ENCODE data around the gene TSPAN1.
A peak's percentile ranks its signal among the peaks of the same experiment; 100 is the strongest.

TSPAN1 gene

DNA sequence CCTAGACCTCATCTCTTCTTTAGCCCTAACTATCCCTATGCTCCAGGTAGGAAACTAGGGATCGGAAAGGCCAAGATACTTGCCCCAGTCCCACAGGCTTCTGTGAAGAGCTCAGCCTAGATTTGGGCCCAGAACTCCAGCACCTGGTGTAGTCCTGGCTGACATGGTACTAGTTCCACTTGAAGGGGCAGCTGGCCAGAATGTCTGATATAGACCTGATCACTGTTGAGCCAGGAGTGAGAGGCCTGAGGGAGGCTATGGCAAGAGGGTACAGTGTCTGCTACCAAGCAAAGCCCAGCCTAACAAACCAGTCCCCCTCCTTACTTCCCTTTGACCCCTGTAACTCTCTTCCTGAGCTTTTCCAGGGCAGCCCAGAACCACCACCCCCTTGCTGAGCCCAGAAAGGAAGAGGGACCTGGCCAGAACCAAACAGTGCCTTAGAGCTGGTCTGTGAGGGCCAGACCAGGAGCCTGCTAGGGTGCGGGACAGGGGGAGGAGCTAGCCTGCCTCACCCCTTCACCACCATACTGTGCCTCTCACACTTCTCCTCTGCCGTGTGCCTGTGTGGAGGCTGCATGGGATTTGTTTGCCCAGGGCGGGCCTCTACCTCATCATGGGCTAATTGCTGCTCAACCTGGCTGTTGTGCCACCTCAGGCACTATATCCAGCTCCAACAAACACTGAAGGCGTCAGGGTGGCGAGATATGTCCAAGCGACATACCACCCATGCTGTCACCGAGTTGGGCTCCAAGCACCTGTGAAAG, 12.4 kb downstream of the TSPAN1 start:
- no peak for DNase-seq (ENCODE audit: low read depth in 3 of 3, low spot score in 1 of 3)

GRCh38 chr1:46188295-46189030, 13.6 kb downstream of the TSPAN1 start:
- DNase-seq (ENCODE audit: low read depth in 3 of 3, low spot score in 1 of 3), result no peak

GRCh38 chr1:46190539-46190938, 15.7 kb downstream of the TSPAN1 start:
- no peak for DNase-seq (ENCODE audit: low read depth in 3 of 3, low spot score in 1 of 3)

- DNase-seq (ENCODE audit: low read depth in 3 of 3, low spot score in 1 of 3), result no peak
Measured at GRCh38 chr1:46191033-46191701, 16.3 kb downstream of the TSPAN1 start.

DNA sequence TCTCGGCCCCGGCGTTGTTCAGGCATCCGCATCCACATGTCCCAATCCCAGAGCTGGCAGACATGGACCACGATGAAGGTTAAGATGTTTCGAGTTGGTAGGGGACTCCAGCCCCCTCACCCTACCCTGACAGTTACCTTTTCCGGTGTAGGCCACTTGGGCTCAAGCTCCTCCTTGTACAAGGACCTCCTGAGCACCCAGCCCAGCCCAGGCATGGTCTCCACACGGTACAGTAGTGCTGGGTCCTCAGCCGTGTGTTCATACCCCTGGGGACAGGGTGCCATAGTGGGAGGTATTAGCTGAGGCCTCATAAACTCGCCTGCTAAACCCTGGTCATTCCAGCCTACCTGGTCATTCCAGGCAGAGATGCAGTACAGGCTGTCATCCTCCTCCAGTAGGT, 17.3 kb downstream of the TSPAN1 start:
- DNase-seq (ENCODE audit: low read depth in 3 of 3, low spot score in 1 of 3), result no peak

- no peak for DNase-seq (ENCODE audit: low read depth in 3 of 3, low spot score in 1 of 3)
Measured at GRCh38 chr1:46193285-46193684, 18.4 kb downstream of the TSPAN1 start.

DNA sequence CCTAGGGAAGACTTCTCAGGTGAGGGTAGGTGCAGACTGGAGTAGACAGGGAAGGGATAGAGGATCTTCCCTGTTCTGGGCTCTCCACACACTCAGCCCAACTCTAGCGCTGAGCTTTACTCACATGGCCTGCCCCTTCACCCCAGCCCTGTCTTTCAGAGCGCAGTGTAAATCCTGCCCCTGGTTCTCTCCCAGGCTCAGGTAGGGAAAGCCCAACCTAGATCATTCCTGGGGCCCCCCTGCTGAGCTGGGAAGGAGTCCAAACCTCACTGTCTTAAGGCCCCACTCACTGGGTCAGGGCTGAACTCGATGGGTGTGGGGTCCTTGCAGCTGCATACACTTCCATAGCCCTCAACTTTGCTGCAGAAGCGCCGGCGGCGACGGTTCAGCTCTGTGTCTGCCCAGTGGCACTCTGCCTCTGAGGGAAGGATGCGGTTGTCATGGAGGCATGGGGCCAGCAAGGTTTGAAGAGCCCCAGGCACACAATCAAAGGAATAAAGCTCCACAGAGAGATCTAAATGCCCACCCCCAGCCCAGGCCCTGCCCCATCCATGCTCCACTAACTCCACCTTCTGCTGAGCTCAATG, 19.2 kb downstream of the TSPAN1 start:
- DNase-seq (ENCODE audit: low read depth in 3 of 3, low spot score in 1 of 3), result no peak

- no peak for DNase-seq (ENCODE audit: low read depth in 3 of 3, low spot score in 1 of 3)
Measured at GRCh38 chr1:46194641-46195193, 19.8 kb downstream of the TSPAN1 start.

DNA sequence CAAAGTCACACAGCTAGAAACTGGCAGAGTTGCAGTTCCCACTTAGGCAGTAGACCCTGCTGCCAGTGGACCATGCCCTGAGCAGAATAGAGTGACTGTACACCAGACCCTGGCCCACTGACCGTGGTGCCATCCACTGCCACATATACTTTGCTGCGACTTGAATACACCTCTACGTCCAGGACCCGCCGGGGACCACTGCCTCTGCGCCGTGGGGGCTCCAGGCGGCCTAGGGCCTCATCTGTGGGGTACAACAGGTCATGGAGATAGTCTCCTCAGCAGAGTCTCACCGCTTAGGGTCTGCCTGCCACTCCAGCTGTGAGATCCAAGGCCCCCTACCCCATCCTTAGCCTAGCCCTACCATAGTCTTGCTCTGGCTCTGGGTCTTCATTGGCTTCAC, 21.7 kb downstream of the TSPAN1 start:
- no peak for DNase-seq (ENCODE audit: low read depth in 3 of 3, low spot score in 1 of 3)

- no peak for DNase-seq (ENCODE audit: low read depth in 3 of 3, low spot score in 1 of 3)
Measured at GRCh38 chr1:46197560-46197963, 22.7 kb downstream of the TSPAN1 start.

DNA sequence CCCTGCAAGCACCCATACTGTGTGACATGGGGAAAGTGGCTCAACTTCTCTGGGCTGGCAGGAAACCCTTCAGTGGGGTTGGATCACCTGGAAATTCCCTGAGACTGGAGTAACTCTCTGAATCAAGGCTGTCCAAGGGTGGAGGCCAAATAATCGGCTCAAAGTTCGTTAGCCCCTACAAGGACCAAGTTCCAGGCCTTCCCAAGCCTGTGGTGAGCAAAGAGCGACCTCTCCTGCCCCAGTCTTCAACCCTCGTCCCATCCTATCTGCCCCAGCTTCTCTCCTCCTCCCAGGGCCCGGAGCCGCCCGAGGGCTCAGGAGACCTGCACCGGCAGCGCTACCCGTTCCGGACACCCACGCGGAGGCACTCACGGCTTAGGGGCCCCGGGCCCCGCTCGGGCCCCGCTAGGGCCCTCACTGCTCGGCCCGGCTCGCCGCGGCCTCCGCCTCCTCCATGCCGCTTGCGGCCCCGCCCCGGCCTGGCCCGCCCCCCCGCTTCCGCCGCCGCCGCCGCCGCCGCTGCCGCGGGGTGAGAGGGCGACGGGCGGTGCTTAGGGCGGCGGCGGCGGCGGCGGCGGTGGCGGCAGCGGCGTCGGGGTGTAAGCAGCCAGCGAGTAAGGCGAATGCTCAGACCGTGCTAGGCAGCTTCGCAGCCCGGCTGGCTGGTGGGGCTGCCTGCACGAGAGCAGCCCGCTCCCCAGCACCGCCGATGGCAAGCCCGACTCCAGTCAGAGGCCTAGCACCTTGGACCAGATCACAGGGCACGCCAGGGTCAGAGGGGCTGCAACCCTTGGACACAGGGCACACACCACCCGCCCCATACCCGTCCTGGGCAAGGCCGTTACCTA, 23.3 kb downstream of the TSPAN1 start, which contains the start of gene POMGNT1:
Gene POMGNT1, minus strand, starts transcription at position 471 of the 848 bp plus-strand sequence. CDS start 613 bp downstream, outside the sequence.
- peak; percentile 15 to 74 (median 49) for DNase-seq (ENCODE audit: low read depth in 3 of 3, low spot score in 1 of 3)

GRCh38 chr1:46199233-46199749, 24.4 kb downstream of the TSPAN1 start:
- no peak for DNase-seq (ENCODE audit: low read depth in 3 of 3, low spot score in 1 of 3)

DNA sequence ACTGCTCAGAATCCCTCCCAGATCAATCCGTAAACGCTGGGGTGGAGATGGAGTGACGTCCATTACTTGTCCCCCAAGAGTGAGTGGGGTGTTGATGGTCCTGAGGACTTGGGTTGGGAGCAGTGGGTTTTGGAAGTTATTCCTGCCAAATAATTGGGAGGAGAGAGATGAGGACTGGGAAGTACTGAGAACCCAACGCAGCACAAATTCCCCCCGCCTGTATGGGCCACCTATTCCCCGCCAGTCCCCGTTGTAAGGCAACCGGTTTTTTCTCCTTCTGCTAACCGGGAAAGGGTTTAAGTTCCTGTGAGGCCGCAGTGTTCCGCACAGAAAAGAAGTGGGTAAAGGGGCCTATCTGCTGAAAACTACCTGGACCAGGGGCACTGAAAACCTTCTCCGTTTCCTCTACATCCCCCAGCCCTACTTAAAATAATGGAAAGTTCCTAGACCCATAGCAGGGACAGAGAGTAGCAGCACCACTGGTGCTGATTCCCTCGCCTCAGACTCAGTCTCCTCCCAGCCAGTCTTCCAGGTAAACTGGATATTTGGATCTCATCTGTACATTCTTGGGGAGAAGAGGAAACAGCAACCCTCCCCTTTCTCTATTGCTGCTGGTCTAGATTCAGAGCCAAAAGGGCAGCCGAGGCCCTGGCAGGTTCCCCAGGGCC, 29.0 kb downstream of the TSPAN1 start:
- no peak for DNase-seq (ENCODE audit: low read depth in 3 of 3, low spot score in 1 of 3)

DNA sequence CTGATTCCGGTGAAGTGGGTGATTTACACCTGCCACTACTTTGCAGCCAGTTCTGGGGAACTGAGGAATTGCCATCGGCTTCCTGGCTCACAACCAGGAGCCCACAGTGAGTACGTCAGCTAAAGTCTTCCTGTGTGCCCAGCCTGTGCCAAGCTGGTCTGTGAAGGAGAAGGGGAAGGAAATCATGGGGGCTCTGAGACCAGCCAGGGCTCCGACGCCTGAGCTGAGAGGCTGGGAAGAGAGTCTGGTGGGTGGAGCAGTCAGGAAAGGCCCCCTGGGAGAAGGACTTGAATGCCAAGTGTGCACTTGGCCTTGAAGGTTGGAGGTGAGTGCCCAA, 29.5 kb downstream of the TSPAN1 start:
- DNase-seq (ENCODE audit: low read depth in 3 of 3, low spot score in 1 of 3), result no peak

DNA sequence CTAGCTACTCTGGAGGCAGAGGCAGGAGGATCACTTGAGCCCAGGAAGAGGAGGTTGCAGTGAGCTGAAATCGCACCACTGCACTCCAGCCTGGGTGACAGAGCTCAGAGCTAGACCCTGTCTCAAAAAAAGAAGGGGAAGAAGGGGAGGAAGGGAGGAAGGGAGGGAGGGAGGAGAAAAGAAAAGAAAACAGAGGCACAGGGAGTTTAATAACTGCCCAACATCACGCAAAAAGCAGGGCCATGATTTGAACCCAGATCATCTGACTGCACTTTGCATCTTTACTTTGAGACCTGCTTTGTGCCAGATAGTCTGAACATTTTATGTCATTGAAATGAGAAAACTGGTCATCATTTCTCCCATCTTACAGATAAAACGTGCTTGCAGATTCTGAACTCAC, 30.3 kb downstream of the TSPAN1 start:
- no peak for DNase-seq (ENCODE audit: low read depth in 3 of 3, low spot score in 1 of 3)

DNA sequence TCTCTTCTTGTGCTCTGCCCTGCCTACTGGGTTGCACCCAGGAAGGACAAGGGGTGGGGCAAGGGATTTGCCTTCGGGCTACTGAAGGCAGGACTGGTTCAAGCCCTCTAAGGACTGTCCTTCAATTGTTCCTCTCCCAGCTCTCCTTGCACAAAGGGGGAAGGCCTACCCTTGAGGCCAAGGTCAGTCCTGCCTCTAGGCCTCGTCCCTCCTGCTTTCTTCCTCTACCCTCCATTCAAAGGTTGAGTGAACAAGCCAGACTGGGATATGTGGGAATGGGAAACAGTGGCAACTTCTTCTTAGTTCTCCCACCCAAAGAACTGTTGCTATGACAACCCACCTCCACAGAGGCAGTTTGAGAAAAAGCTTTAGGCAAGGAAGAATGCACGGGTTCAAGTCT, 30.9 kb downstream of the TSPAN1 start:
- DNase-seq (ENCODE audit: low read depth in 3 of 3, low spot score in 1 of 3), result no peak

GRCh38 chr1:46206399-46206798, 31.5 kb downstream of the TSPAN1 start:
- no peak for DNase-seq (ENCODE audit: low read depth in 3 of 3, low spot score in 1 of 3)

GRCh38 chr1:46210561-46210960, 35.7 kb downstream of the TSPAN1 start:
- no peak for DNase-seq (ENCODE audit: low read depth in 3 of 3, low spot score in 1 of 3)

DNA sequence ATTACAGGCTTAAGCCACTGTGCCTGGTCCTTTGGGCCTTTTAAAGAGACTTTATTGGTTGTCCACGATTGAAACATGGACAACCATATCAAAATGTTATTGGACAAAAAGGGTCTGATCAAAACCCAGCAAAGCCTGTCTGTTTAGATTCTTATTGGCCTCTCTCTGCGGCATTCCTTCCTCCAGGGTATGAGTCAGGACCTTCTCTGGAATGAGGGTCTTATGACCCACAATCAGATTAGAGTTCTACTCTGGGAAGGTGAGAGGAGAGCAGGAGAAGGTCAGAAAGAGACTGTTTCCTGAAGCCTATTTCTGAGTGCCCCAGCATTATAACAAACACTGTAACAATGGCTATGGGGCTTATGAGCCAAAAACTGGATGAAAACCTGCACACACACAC, 36.2 kb downstream of the TSPAN1 start:
- no peak for DNase-seq (ENCODE audit: low read depth in 3 of 3, low spot score in 1 of 3)

- no peak for DNase-seq (ENCODE audit: low read depth in 3 of 3, low spot score in 1 of 3)
Measured at GRCh38 chr1:46215504-46215903, 40.6 kb downstream of the TSPAN1 start.
